Parathyroid adenoma (tissue), 2 donors: Measurements from ENCODE around the gene ZMIZ1.

ENCODE experiments used
- H2AFZ ChIP-seq: fragments of 300-600 bp; sonication (generic); one replicate; pipeline ENCODE4 v1.7.0; 2017; ENCODE audit warnings: antibody characterized with exemption, mild to moderate bottlenecking
- H3K27ac ChIP-seq: fragments of 300-600 bp; sonication (generic); one replicate; pipeline ENCODE4 v1.7.0; 2017
- H3K27me3 ChIP-seq: fragments of 300-600 bp; sonication (generic); one replicate; pipeline ENCODE4 v1.7.0; 2017; ENCODE audit warnings: low read length; ENCODE audit not compliant: control insufficient read depth, insufficient read depth
- H3K36me3 ChIP-seq: fragments of 300-600 bp; sonication (generic); one replicate; pipeline ENCODE4 v1.7.0; 2017; ENCODE audit warnings: low read length; ENCODE audit not compliant: control insufficient read depth, insufficient read depth
- H3K4me1 ChIP-seq: fragments of 300-600 bp; sonication (generic); one replicate; pipeline ENCODE4 v1.7.0; 2017; ENCODE audit warnings: control low read depth
- H3K4me2 ChIP-seq: fragments of 300-600 bp; sonication (generic); one replicate; pipeline ENCODE4 v1.7.0; 2017; ENCODE audit warnings: low read length
- H3K4me3 ChIP-seq: fragments of 300-600 bp; sonication (generic); one replicate; pipeline ENCODE4 v1.7.0; 2017; ENCODE audit warnings: low read depth, low read length
- H3K79me2 ChIP-seq: fragments of 300-600 bp; sonication (generic); one replicate; pipeline ENCODE4 v1.7.0; 2017; ENCODE audit warnings: control low read depth
- H3K9ac ChIP-seq: fragments of 300-600 bp; sonication (generic); one replicate; pipeline ENCODE4 v1.7.0; 2017; ENCODE audit warnings: mild to moderate bottlenecking
- H3K9me3 ChIP-seq: fragments of 300-600 bp; sonication (generic); one replicate; pipeline ENCODE4 v1.7.0; 2017; ENCODE audit warnings: low read length; ENCODE audit not compliant: control insufficient read depth
- CTCF ChIP-seq: fragments of 300-600 bp; sonication (generic); IDR thresholded peaks from one replicate; pipeline ENCODE4 v1.7.0; 2017; ENCODE audit warnings: antibody characterized with exemption, mild to moderate bottlenecking
- donor health status: primary hyperparathyroidism.

Gene ZMIZ1

DNA sequence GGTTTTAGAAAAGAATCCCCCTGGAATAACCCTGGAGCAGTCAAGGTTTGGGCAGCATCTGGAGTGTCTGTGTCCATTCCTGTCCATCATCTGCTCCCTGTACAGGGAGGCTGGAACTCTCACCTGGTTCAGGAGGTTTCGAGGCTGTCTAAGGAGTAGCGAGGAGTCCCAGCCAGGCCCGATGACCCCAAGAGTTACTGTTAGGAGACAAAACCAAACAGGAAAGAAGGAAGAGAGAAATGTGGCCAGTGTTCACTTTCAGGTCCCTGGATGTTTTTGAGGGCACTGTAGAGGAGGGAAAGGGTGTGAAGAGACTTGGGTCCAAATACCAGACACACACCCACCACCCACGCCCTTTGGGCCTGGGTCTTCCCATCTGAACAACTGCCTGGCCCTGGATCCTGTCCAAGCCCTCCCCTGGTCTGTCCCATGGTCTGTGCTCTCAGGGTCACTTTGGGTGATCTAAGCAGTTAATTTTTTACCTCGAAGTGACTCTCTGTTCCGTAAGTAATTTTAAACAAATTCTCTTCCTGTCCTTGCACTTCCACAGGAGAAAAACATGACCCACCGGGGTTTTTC, 117.1 kb downstream of the ZMIZ1 start:
- Histone ChIP-seq H3K4me1 (peaks cover 17% of the 10 kb centered on the region), H3K27me3 (no peaks in the 10 kb centered on the region), H3K9ac (no peak overlapping the region), H3K9me3 (no peaks in the 10 kb centered on the region), H3K4me3 (no peak overlapping the region), H3K4me2 (peak overlapping the region; percentile 33), H3K27ac (peak overlapping the region; percentile 59), H3K36me3 (no peaks in the 10 kb centered on the region), H2AFZ (no peak overlapping the region), H3K79me2 (peaks cover 5% of the 10 kb centered on the region)
- TF ChIP-seq CTCF = no peak

- Histone ChIP-seq H3K9me3 (no peaks in the 10 kb centered on the region), H3K27ac (no peak overlapping the region), H3K36me3 (no peaks in the 10 kb centered on the region), H3K79me2 (peaks cover 7% of the 10 kb centered on the region), H3K4me3 (no peak overlapping the region), H3K27me3 (no peaks in the 10 kb centered on the region), H3K4me1 (peaks cover 17% of the 10 kb centered on the region), H3K4me2 (no peak overlapping the region), H3K9ac (no peak overlapping the region), H2AFZ (no peak overlapping the region)
- TF ChIP-seq CTCF = no peak
These were observed 117.8 kb downstream of the ZMIZ1 start for GRCh38 chr10:79186486-79187120.

- Histone ChIP-seq H2AFZ (no peak overlapping the region), H3K4me2 (no peak overlapping the region), H3K36me3 (no peaks in the 10 kb centered on the region), H3K9ac (no peak overlapping the region), H3K9me3 (no peaks in the 10 kb centered on the region), H3K4me1 (peaks cover 17% of the 10 kb centered on the region), H3K27me3 (no peaks in the 10 kb centered on the region), H3K79me2 (peaks cover 7% of the 10 kb centered on the region), H3K27ac (no peak overlapping the region), H3K4me3 (no peak overlapping the region)
- TF ChIP-seq CTCF = no peak
These were observed 118.6 kb downstream of the ZMIZ1 start for GRCh38 chr10:79187121-79187940.

GRCh38 chr10:79188154-79188965, 119.6 kb downstream of the ZMIZ1 start:
- no peak overlapping the region for H3K4me3 ChIP-seq
- TF ChIP-seq CTCF = no peak
- H3K4me1 ChIP-seq = peaks cover 17% of the 10 kb centered on the region
- H3K4me2 ChIP-seq = no peak overlapping the region
- H3K27me3 ChIP-seq = no peaks in the 10 kb centered on the region
- H3K27ac ChIP-seq = no peak overlapping the region
- no peak overlapping the region for H2AFZ ChIP-seq
- no peak overlapping the region for H3K9ac ChIP-seq
- H3K79me2 ChIP-seq = peaks cover 7% of the 10 kb centered on the region
- H3K36me3 ChIP-seq = no peaks in the 10 kb centered on the region
- H3K9me3 ChIP-seq = no peaks in the 10 kb centered on the region
